Hypothalamus (tissue), 51 donors: ENCODE data around the gene DNAH17.
A peak's percentile ranks its signal among the peaks of the same experiment; 100 is the strongest.

Experiments
- DNase-seq, 51 donors: peaks; one replicate each; lab custom pipeline; 2025; lab: John Stamatoyannopoulos, UW

DNAH17 gene

GRCh38 chr17:78486228-78486802 lies 90.9 kb downstream of the DNAH17 start:
- no peak for DNase-seq

- no peak for DNase-seq
Observed at GRCh38 chr17:78485290-78486168, 91.7 kb downstream of the DNAH17 start.

DNA sequence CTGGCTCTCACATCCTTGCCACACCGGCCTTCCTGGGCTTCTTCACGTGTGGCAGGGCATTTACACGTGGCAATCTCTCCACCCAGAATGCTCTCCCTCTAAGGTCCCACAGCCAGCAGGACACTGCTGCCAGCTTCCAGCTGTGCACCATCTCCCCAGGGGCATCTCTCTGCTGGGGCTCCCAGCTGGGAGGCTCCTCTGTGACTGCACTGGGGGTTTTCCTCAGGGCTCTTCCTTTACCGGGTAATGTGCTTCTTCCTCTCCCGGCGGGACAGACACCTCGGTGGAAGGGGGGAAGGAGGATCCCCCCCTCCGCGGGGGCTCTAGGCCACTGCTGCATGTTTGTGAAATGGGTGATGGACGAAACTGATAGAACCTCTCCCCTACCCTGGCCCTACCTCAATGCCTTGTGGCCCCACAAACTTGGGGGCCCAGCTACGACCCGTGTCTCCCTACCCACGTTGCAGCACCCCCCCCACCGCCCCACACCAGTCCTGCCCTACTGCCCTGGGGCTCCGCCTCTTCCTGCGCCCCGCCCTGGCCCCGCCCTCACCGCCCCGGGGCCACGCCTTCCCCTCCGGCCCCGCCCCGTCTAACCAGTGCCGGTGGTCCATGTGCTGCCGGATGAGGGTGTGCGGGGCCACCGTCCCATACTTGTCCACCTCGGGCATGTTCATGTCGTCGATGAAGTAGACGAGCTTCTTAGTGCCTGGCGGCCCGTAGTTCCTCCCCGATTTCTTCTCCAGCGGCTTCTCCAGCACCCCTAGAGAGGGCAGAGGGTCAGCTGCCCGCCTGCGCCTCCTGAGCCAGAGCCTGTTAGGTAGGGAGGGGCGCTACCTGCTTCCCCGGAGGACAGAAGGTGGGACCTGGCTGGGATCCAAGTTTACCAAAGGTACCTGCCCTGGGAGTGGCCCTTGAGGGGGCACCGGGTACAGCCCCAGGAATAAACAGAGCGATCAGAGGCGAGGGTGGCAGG lies 92.6 kb downstream of the DNAH17 start:
- DNase-seq, result peak in 22 of 51 donors; percentile 4 to 67 (median 32)

DNA sequence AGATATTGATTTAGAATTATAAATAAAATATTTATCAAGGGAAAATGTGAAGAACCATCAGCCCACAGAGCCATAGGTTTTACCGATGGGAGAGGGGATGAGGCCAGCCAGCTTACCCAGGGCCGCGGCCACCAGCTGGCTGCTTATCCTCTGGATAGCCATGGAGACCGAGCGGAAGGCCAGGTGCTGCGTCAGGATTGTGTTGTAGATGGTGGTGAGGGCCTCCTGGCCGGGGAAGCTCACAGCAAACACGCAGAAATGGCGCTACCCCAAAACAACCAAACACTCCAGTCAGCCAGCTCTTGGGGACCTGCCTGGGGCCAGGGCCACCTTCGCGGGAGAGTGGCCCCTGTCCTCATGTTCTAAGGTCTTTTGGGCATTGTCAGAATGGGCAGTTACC lies 97.8 kb downstream of the DNAH17 start:
- no peak for DNase-seq

GRCh38 chr17:78478757-78479297 lies 98.4 kb downstream of the DNAH17 start:
- no peak for DNase-seq

GRCh38 chr17:78477913-78478756 lies 99.1 kb downstream of the DNAH17 start:
- DNase-seq, result no peak

GRCh38 chr17:78476973-78477372 lies 100.2 kb downstream of the DNAH17 start:
- no peak for DNase-seq

DNA sequence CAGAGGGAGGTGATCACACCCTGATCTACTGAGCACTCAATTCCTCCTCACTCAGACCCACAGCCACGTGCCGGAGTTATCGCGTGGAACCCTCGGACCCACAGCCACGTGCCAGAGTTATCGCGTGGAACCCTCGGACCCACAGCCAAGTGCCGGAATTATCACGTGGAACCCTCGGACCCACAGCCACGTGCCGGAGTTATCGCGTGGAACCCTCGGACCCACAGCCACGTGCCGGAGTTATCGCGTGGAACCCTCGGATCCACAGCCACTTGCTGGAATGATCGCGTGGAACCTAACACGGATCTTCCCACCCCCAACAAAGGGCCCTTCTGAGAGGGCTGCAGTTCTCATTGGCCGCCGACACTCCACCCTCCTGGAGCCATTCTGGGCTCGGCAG lies 101.0 kb downstream of the DNAH17 start:
- DNase-seq, result no peak

- no peak for DNase-seq
Observed at GRCh38 chr17:78475211-78475610, 102.0 kb downstream of the DNAH17 start.

DNA sequence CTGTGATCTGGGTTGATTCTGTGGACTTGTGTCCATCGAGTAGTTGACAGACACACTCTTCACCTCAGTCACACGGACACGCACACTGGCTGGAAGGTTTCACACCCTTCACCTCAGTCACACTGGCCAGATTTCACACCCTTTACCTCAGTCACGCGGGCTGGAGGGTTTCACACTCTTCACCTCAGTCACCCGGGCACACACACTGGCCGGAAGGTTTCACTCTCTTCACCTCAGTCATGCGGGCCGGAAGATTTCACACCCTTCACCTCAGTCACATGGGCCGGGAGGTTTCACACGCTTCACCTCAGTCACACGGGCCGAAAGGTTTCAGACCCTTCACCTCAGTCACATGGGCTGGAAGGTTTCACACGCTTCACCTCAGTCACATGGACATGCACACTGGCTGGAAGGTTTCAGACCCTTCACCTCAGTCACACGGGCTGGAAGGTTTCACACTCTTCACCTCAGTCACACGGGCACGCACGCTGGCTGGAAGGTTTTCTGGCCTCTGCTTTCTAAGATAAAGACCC lies 102.5 kb downstream of the DNAH17 start:
- DNase-seq, result no peak

DNA sequence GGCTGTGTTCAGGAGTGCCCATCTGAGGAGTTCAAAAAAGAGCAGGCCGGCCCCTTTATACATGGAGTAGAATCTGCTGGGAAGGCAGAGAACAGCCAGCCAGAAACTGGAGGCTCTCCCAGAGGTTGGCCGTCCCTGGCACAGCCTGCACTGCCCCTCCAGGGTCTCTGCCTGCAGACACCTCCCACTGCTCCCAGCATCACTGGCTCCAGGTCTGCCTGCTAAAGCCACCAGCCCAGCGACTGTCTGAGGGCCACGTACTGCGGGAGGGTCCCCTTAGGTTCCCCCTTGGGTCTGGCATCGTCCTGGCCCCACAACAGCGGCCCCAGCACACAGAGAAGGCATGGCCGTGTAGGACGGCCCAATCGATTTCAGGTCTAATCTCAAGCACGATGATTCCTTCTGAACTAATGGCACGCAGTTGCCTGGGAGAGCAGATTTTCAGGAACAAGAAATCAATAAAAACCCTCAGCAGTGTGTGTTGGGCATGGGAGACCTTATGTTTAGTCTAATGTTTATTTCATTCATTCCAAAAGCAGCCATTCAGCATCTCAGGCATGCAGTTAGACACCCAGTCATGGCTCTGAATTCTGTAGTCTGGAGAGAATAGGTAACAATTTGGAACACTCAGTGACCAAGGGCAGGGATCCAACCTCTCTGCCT lies 103.1 kb downstream of the DNAH17 start:
- DNase-seq, result no peak

- DNase-seq, result no peak
Observed at GRCh38 chr17:78472035-78472905, 104.9 kb downstream of the DNAH17 start.

- no peak for DNase-seq
Observed at GRCh38 chr17:78471635-78472034, 105.6 kb downstream of the DNAH17 start.

GRCh38 chr17:78469443-78469842 lies 107.8 kb downstream of the DNAH17 start:
- no peak for DNase-seq

DNA sequence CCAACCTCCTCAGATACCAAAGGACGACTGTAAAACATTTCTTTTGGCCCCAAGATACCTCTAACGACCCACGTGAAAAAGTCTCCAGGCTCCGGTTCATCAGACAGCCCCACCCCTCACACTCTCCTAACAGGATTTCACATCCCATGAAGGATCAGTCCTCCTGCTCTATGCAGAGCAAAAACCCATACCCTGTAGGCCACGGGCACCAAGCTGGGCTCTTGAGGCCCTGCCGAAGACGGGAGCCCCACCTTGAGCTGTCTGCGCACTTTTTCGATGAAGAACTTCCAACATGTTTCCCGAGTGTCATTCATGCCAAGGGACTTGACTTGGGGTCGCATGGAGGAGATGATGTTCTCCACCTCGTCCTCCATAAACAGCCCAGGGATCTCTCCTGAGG lies 108.8 kb downstream of the DNAH17 start:
- no peak for DNase-seq

DNA sequence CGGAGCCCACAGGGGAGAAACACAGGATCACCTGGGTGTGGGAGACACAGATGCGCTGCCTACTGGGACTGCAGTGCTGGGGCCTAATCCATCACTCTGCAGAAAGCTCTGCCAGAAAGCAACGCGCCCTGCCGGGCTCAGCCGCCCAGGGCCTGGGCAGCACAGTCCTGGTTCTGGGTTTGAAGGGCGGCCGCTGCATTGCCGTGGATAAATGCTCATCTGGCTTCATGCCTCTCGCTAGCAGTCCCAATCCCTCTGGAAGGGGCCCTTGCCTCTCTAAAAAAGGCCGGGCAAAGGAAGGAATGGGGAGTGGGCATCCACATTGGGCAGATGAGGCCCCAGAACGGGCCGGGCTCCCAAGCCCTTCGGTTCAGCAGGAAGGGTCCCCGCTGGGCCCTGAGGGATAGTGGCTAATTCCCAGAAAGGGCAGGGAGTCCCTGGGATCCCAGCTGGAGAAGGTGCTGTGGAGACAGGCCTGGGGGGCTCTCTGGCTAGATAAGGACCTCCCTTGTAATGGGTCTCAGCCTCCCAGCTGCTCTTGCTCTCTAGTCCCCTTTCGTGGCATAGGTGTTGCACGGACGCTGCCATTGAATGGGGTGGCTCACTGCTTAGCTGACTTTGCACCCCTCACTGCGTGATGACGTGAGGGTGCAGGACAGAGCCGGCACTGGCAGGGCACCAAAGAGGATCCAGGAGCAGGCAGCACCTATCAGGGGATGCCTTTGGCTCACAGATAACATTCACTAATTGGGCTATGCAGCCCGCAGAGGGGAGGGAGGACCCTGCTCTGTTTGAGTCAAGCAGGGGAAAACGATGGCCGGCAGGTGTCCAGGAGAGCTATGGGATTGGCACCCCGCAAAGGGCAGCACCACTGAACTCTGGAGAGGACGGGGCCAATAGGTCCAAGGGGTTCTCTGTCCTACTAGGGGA lies 110.1 kb downstream of the DNAH17 start:
- no peak for DNase-seq
